Right forelimb (tissue), 1 donor: ENCODE data around the gene MED12L.
"Not testable (repeated sequence)": the region's sequence is repeated elsewhere in the genome, so short reads cannot be mapped to it uniquely, and the experiment has no call there.

Experiments
- DNase-seq: peaks from one replicate; pipeline ENCODE4 v3.0.0-alpha.2; 2018

Gene MED12L

GRCh38 chr3:151144016-151144415, 58.6 kb downstream of the MED12L start:
- no peak for DNase-seq

- no peak for DNase-seq
Measured at GRCh38 chr3:151144760-151145159, 59.3 kb downstream of the MED12L start.

GRCh38 chr3:151145713-151146070, 60.2 kb downstream of the MED12L start:
- DNase-seq = no peak

- DNase-seq = peak; percentile 81
Measured at GRCh38 chr3:151146071-151146730, 60.7 kb downstream of the MED12L start.

- no peak for DNase-seq
Measured at GRCh38 chr3:151146731-151147091, 61.2 kb downstream of the MED12L start.

- no peak for DNase-seq
Measured at GRCh38 chr3:151147299-151147698, 61.8 kb downstream of the MED12L start.

GRCh38 chr3:151152455-151153079, 67.1 kb downstream of the MED12L start:
- DNase-seq = no peak

GRCh38 chr3:151154566-151154965, 69.1 kb downstream of the MED12L start:
- no peak for DNase-seq

- DNase-seq = no peak
Measured at GRCh38 chr3:151155409-151156128, 70.1 kb downstream of the MED12L start.

GRCh38 chr3:151156618-151157216, 71.3 kb downstream of the MED12L start:
- no peak for DNase-seq

GRCh38 chr3:151159806-151160205, 74.3 kb downstream of the MED12L start:
- no peak for DNase-seq

GRCh38 chr3:151165226-151165625, 79.8 kb downstream of the MED12L start:
- DNase-seq = no peak

- DNase-seq = no peak
Measured at GRCh38 chr3:151166161-151166560, 80.7 kb downstream of the MED12L start.

- peak; percentile 63 for DNase-seq
Measured at GRCh38 chr3:151168269-151169094, 83.0 kb downstream of the MED12L start.

- no peak for DNase-seq
Measured at GRCh38 chr3:151169262-151169947, 83.9 kb downstream of the MED12L start.

- not testable (repeated sequence) for DNase-seq
Measured at GRCh38 chr3:151169948-151170679, 84.7 kb downstream of the MED12L start.

GRCh38 chr3:151171145-151171757, 85.8 kb downstream of the MED12L start:
- DNase-seq = no peak

GRCh38 chr3:151174351-151174750, 88.9 kb downstream of the MED12L start:
- DNase-seq = no peak

GRCh38 chr3:151175952-151176351, 90.5 kb downstream of the MED12L start:
- no peak for DNase-seq

GRCh38 chr3:151178208-151178845, 92.9 kb downstream of the MED12L start:
- DNase-seq = no peak
